Effector CD4-positive, alpha-beta T cell (primary cell): ENCODE data around the gene C4orf33.

Experiments
- DNase-seq: peaks from one replicate; pipeline ENCODE4 v3.0.0-alpha.2; 2020

The C4orf33 gene

DNA sequence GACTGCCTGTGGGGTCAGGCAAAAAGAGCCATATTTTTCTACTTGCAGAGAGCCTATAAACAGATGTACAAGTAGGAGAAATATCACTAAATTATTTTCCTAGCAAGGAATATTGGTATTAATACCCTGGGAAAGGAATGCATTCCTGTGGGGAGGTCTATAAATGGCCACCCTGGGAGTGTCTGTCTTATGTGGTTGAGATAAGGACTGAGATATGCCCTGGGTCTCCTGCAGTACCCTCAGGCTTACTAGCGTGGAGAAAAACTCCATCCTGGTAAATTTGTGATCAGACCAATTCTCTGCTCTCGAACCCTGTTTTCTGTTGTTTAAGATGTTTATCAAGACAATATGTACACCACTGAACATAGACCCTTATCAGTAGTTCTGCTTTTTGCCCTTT lies 35.4 kb downstream of the C4orf33 start:
- DNase-seq = no peak

DNA sequence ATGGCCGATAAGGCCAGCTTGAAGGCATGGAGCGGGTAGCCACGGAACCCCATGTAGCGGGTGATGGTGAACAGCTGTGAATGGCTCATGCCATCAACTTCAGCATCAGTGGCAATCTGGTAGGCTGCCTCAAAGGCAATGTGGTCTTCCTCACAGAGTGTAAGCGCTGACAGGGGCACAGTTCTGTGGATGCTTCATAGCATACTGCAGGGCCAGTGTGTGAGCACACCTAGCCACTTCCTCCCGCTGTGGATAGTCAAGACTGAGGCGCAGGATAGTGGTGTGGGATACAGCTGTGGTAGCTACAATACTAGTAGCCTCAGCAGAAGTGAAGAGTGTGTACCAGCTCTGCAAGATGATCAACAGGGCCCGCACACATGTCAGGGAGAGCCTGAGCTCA lies 40.5 kb downstream of the C4orf33 start:
- DNase-seq = no peak

DNA sequence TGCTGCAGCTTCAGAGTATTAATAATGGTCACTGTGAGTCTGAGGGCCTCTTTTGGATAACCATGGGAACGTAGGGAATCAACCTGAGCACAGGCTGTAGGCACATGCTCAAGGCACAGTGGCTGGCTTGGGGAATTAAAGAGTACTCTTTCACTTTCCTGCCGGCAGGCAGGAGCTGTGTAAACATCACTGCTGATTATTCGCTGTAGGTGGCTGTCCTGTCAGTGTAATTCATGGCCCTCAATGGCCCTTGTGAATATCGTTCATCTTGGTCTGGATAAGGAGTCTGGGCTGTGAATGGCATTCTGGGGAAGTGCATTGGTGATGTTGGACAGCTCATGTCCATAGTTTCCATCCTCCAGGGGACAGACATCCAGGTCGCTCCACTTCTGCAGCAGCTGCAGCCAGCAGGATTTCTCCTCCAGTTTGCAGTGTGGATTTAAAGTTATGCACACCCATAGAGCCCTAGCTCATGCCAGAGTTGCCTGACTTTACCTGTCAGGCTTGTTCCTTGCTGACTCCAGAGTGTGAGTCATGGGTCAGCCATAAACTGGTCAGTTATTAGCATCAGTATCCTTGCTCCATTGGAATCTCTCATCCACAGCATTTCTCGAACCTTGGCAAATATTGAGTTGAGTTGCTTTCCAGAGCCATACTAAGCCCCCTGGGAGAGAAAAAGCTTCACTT lies 43.0 kb downstream of the C4orf33 start:
- no peak for DNase-seq

DNA sequence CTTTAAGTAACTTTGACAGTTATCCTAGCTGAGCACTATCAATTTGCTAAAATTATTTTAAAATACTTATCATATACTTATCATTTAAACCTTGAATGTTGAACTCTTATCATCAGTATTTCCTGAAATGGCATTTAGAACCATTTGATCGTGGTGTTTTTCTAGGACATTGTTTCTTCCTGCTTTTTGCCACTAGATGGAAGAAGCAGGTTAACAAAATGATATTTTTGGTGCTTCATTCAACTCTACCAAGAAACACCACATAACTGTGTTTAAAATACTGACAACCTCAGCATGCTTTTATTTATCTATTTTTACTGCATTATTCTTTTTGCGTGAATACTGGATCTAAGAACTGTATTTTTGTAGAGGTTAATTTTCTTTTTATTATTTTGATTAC lies 44.6 kb downstream of the C4orf33 start:
- DNase-seq = no peak

GRCh38 chr4:129143359-129143758 lies 47.4 kb downstream of the C4orf33 start:
- DNase-seq = no peak

DNA sequence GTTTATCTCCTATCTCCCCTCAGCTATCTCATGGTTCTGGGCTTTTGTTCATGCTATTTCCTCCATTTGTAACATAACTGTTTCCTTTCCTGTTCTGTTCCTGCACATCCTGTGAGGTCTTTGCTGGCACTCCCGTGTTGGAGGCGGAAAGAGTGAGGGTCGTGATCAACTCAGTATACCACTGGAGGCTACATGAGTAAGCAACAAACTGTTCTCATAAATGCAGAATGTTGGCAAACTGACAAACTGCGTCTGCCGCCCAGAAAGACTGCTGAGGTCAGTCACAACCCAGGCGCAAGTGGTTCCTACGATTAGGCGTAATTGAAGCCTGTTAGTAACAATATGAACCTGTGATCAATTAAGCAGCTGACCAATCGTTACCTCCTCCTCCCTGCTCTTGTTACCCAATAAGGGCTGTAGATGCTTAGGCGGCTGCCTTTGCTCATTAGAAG lies 48.8 kb downstream of the C4orf33 start:
- no peak for DNase-seq

GRCh38 chr4:129145222-129145730 lies 49.3 kb downstream of the C4orf33 start:
- no peak for DNase-seq

DNA sequence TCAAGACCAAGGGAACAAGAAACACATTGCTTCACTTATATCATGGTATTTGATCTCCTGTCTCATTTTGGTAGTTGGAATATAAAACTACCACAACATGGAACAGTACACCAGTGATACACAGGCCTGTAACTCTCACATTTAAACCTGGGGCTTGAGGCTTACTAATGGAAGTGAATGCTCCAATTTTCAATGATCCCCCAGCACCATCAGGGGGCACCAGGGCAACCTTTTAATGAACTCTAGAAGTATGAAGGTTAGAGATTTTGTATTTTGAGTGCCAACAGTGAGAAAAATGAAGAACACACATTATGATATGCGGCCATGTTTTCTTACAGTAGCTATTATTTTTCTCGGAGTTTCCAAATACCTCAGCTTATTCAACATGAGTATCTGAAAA lies 50.7 kb downstream of the C4orf33 start:
- no peak for DNase-seq

- no peak for DNase-seq
Measured at GRCh38 chr4:129148892-129149291, 52.9 kb downstream of the C4orf33 start.

- DNase-seq = no peak
Measured at GRCh38 chr4:129149906-129150305, 54.0 kb downstream of the C4orf33 start.

DNA sequence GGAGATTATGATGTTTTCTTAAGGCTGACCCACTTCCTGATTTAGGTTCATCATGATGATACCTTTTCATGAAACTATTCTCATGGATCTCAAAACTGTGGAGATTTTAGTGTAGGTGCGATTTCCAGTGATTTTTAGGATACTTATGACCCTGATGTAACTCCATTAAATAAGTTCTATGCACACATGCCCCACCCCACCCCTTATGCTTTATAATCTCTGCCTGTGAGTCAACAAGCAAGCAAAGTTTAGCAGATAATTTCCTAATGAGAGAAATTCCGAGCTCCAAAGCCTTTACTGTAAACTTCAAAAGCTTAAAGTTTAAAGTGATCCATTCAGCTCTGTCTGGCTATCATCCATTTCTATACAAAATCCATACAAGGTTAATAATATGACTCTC lies 56.4 kb downstream of the C4orf33 start:
- DNase-seq = no peak

GRCh38 chr4:129153700-129154099 lies 57.7 kb downstream of the C4orf33 start:
- DNase-seq = no peak

GRCh38 chr4:129162450-129162849 lies 66.5 kb downstream of the C4orf33 start:
- no peak for DNase-seq

DNA sequence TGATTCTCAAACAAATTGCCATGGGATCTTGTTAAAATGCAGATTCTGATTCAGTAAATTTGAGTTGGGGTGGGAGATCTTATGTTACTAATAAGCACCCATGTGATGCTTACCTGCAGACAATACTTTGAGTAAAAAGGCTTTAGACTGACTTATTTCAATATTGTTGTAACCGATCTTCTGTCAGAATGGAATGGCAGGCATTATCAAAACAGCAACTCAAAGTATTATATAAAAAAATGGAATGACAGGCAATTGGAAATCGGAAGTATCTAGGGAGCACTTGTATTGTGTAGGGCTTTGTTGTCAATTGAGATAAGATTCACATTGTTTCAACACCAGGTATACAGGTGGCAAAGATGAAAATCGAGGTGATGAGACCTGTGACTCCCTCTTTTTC lies 67.5 kb downstream of the C4orf33 start:
- no peak for DNase-seq

- no peak for DNase-seq
Measured at GRCh38 chr4:129164243-129164642, 68.3 kb downstream of the C4orf33 start.
